Thyroid gland (tissue), 4 donors: ENCODE results near the gene GAREM1.
"Not testable (repeated sequence)": the region's sequence is repeated elsewhere in the genome, so short reads cannot be mapped to it uniquely, and the experiment has no call there.

Experiments used
- POLR2A ChIP-seq, 2 donors: fragments of 450-650 bp; IDR thresholded peaks; one replicate each; pipeline ENCODE4 v1.6.1; 2017; ENCODE audit warnings: antibody characterized with exemption in 2 of 2, mild to moderate bottlenecking in 2 of 2, moderate library complexity in 1 of 2
- TF ChIP-seq, protein P1 (sequence below), 6 experiments: fragments of 200-600 bp in 3 of 6; fragments of 450-650 bp in 3 of 6; sonication (generic) in 3 of 6; IDR thresholded peaks; one replicate each; pipeline ENCODE4 v1.5.1; 2016 to 2019; ENCODE audit warnings: antibody characterized with exemption in 6 of 6, mild to moderate bottlenecking in 2 of 6, inconsistent platforms in 1 of 6, moderate library complexity in 1 of 6

DNA sequence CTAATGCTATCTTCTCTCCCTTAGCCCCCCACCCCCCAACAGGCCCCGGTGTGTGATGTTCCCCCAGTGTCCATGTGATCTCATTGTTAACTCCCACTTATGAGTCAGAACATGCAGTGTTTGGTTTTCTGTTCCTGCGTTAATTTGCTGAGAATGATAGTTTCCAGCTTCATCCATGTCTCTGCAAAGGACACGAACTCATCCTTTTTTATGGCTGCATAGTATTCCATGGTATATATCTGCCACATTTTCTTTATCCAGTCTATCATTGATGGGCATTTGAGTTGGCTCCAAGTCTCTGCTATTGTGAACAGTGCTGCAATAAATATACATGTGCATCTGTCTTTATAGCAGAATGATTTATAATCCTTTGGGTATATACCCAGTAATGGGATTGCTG is 179.1 kb downstream of the GAREM1 start:
- TF ChIP-seq, protein P1, sequence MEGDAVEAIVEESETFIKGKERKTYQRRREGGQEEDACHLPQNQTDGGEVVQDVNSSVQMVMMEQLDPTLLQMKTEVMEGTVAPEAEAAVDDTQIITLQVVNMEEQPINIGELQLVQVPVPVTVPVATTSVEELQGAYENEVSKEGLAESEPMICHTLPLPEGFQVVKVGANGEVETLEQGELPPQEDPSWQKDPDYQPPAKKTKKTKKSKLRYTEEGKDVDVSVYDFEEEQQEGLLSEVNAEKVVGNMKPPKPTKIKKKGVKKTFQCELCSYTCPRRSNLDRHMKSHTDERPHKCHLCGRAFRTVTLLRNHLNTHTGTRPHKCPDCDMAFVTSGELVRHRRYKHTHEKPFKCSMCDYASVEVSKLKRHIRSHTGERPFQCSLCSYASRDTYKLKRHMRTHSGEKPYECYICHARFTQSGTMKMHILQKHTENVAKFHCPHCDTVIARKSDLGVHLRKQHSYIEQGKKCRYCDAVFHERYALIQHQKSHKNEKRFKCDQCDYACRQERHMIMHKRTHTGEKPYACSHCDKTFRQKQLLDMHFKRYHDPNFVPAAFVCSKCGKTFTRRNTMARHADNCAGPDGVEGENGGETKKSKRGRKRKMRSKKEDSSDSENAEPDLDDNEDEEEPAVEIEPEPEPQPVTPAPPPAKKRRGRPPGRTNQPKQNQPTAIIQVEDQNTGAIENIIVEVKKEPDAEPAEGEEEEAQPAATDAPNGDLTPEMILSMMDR (IDR thresholded peaks at IDR 0.05) = not testable (repeated sequence)
- not testable (repeated sequence) for TF ChIP-seq POLR2A (IDR thresholded peaks at IDR 0.05)
